ENCODE data around the gene SUSD6.

SUSD6 gene

DNA sequence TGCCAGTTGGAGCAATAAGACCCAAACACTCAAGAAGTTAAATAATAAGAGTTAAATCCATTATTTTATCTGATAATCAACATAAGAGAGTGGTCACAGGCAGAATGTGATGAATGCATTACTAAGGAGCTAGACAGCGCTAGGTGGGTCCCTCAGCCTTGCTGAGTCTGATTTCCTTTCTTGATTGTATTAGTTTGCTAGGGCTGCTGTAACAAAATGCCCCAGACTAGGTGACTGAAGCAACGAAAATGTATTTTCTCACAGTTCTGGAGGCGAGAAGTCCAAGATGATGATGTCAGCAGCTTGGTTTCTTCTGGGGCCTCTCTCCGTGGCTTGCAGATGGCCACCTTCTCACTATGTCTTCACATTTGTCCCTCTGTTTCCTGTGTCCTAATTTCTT, 28.6 kb upstream of the SUSD6 start:
- Histone ChIP-seq H3K27me3 (ENCODE audit: insufficient read depth, poor library complexity, severe bottlenecking) (no peaks in the 10 kb centered on the region), H3K4me3 (replicated peaks; ENCODE audit: insufficient read depth, low read length) (no peak overlapping the region), H3K27ac (replicated peaks) (no peak overlapping the region)
- no peak for DNase-seq (ENCODE audit: low read depth in 1 of 2, low spot score in 1 of 2)
- TF ChIP-seq POLR2AphosphoS5 (IDR thresholded peaks at IDR 0.05; ENCODE audit: low read depth) = no peak
- no peak for TF ChIP-seq REST (IDR thresholded peaks at IDR 0.05; ENCODE audit: insufficient replicate concordance, low read depth)
- no peak for TF ChIP-seq GABPA (IDR thresholded peaks at IDR 0.05; ENCODE audit: low read depth)
- TF ChIP-seq SPI1 (IDR thresholded peaks at IDR 0.05; ENCODE audit: borderline replicate concordance, low read depth) = no peak
- TF ChIP-seq, protein P1, sequence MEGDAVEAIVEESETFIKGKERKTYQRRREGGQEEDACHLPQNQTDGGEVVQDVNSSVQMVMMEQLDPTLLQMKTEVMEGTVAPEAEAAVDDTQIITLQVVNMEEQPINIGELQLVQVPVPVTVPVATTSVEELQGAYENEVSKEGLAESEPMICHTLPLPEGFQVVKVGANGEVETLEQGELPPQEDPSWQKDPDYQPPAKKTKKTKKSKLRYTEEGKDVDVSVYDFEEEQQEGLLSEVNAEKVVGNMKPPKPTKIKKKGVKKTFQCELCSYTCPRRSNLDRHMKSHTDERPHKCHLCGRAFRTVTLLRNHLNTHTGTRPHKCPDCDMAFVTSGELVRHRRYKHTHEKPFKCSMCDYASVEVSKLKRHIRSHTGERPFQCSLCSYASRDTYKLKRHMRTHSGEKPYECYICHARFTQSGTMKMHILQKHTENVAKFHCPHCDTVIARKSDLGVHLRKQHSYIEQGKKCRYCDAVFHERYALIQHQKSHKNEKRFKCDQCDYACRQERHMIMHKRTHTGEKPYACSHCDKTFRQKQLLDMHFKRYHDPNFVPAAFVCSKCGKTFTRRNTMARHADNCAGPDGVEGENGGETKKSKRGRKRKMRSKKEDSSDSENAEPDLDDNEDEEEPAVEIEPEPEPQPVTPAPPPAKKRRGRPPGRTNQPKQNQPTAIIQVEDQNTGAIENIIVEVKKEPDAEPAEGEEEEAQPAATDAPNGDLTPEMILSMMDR (IDR thresholded peaks at IDR 0.05; ENCODE audit: insufficient read depth, low read length) = no peak

GRCh38 chr14:69584389-69584788, 27.0 kb upstream of the SUSD6 start:
- no peak for DNase-seq (ENCODE audit: low read depth in 1 of 2, low spot score in 1 of 2)
- Histone ChIP-seq H3K27ac (replicated peaks) (no peak overlapping the region), H3K4me3 (replicated peaks; ENCODE audit: insufficient read depth, low read length) (no peak overlapping the region), H3K27me3 (ENCODE audit: insufficient read depth, poor library complexity, severe bottlenecking) (no peaks in the 10 kb centered on the region)
- TF ChIP-seq REST (IDR thresholded peaks at IDR 0.05; ENCODE audit: insufficient replicate concordance, low read depth) = no peak
- TF ChIP-seq POLR2AphosphoS5 (IDR thresholded peaks at IDR 0.05; ENCODE audit: low read depth) = no peak
- TF ChIP-seq SPI1 (IDR thresholded peaks at IDR 0.05; ENCODE audit: borderline replicate concordance, low read depth) = no peak
- TF ChIP-seq, protein P1 (IDR thresholded peaks at IDR 0.05; ENCODE audit: insufficient read depth, low read length) = no peak
- TF ChIP-seq GABPA (IDR thresholded peaks at IDR 0.05; ENCODE audit: low read depth) = no peak

GRCh38 chr14:69586404-69586803, 25.0 kb upstream of the SUSD6 start:
- Histone ChIP-seq H3K4me3 (replicated peaks; ENCODE audit: insufficient read depth, low read length) (no peak overlapping the region), H3K27me3 (ENCODE audit: insufficient read depth, poor library complexity, severe bottlenecking) (no peaks in the 10 kb centered on the region), H3K27ac (replicated peaks) (no peak overlapping the region)
- TF ChIP-seq, protein P1 (IDR thresholded peaks at IDR 0.05; ENCODE audit: insufficient read depth, low read length) = no peak
- TF ChIP-seq POLR2AphosphoS5 (IDR thresholded peaks at IDR 0.05; ENCODE audit: low read depth) = no peak
- no peak for TF ChIP-seq GABPA (IDR thresholded peaks at IDR 0.05; ENCODE audit: low read depth)
- no peak for TF ChIP-seq SPI1 (IDR thresholded peaks at IDR 0.05; ENCODE audit: borderline replicate concordance, low read depth)
- no peak for TF ChIP-seq REST (IDR thresholded peaks at IDR 0.05; ENCODE audit: insufficient replicate concordance, low read depth)
- DNase-seq (ENCODE audit: low read depth in 1 of 2, low spot score in 1 of 2) = no peak
